K562 (cell line): ENCODE results near the gene GNAL. TPM values are rescaled to one million over a fixed set of nuclear protein-coding genes. Genes with fewer than 3 reads are reported as not detected.
A peak's percentile ranks its signal among the peaks of the same experiment; 100 is the strongest.

Source experiments
- DACH1 ChIP-seq: fragments of 450-650 bp; IDR thresholded peaks from 2 replicates; pipeline ENCODE4 v1.6.1; 2018; ENCODE audit not compliant: partially characterized antibody
- GTF2E2 ChIP-seq: fragments of 200-800 bp; sonication (Bioruptor generic); IDR thresholded peaks from 2 replicates; pipeline ENCODE4 v1.6.1; 2016; ENCODE audit warnings: missing genetic modification characterization, missing compliant biosample characterization
- MAFK ChIP-seq: IDR thresholded peaks from 2 replicates; pipeline ENCODE4 v1.6.1; 2011; ENCODE audit warnings: low read length, improper control_type of control experiment
- PCBP2 ChIP-seq: fragments of 200-400 bp; formaldehyde crosslinking; IDR thresholded peaks from 2 replicates; pipeline ENCODE4 v1.6.1; 2018; ENCODE audit warnings: low read length, low read depth, mild to moderate bottlenecking, moderate library complexity; ENCODE audit not compliant: poor library complexity, severe bottlenecking
- POLR2AphosphoS2 ChIP-seq: IDR thresholded peaks from 2 replicates; pipeline ENCODE4 v1.6.1; 2012; ENCODE audit warnings: low read length, improper control_type of control experiment
- POLR2G ChIP-seq: fragments of 200-400 bp; formaldehyde crosslinking; IDR thresholded peaks from 2 replicates; pipeline ENCODE4 v1.6.1; 2017; ENCODE audit warnings: low read depth, mild to moderate bottlenecking, antibody characterized with exemption, low read length, moderate library complexity
- SIX5 ChIP-seq, 2 experiments: IDR thresholded peaks; 2 replicates each; pipeline ENCODE4 v1.6.1; 2011; ENCODE audit warnings: low read length in 2 of 2, borderline replicate concordance in 1 of 2, low read depth in 1 of 2, mild to moderate bottlenecking in 1 of 2, moderate library complexity in 1 of 2; ENCODE audit not compliant: insufficient read depth in 1 of 2
- SREBF1 ChIP-seq: fragments of 150-350 bp; IDR thresholded peaks from 2 replicates; pipeline ENCODE4 v1.6.1; 2014; ENCODE audit warnings: antibody characterized with exemption, low read depth, low read length, borderline replicate concordance
- SREBF2 ChIP-seq: sonication (generic); formaldehyde crosslinking; IDR thresholded peaks from 2 replicates; pipeline ENCODE4 v1.4.0; 2020; ENCODE audit warnings: mild to moderate bottlenecking, missing genetic modification reagents
- ZC3H11A ChIP-seq: IDR thresholded peaks from 2 replicates; pipeline ENCODE4 v1.6.1; 2012; ENCODE audit warnings: low read depth, low read length, improper control_type of control experiment
- ZEB2 ChIP-seq: fragments of 450-650 bp; IDR thresholded peaks from 2 replicates; pipeline ENCODE4 v1.6.1; 2016
- ZNF561 ChIP-seq: fragments of 450-650 bp; formaldehyde crosslinking; conservative IDR thresholded peaks from 2 replicates; pipeline ENCODE4 v1.4.0; 2020; ENCODE audit warnings: mild to moderate bottlenecking, moderate library complexity
- ZNF589 ChIP-seq: fragments of 200-800 bp; sonication (Bioruptor generic); IDR thresholded peaks from 2 replicates; pipeline ENCODE4 v1.6.1; 2016; ENCODE audit warnings: low read depth, missing genetic modification characterization, missing compliant biosample characterization
- ZNF695 ChIP-seq: fragments of 450-650 bp; formaldehyde crosslinking; IDR thresholded peaks from 2 replicates; pipeline ENCODE4 v1.4.0; 2020; ENCODE audit warnings: mild to moderate bottlenecking, moderate library complexity
- ZNF764 ChIP-seq: fragments of 250-450 bp; sonication (Bioruptor Pico); IDR thresholded peaks from 2 replicates; pipeline ENCODE4 v1.4.0; 2020; ENCODE audit warnings: low read depth, mild to moderate bottlenecking, moderate library complexity
- polyA plus RNA-seq, 8 experiments: library from polyadenylated mRNA; depleted of rRNA in 4 of 8; stranded (reverse) in 5 of 8; unstranded in 3 of 8; fragments of >200 nt; fragmentation: Nextera tagmentation in 2 of 8; fragmentation: Illumina TruSeq in 1 of 8; extraction: Ambion mirVana in 2 of 8; extraction: Trizol in 1 of 8; gene quantifications; 2 replicates each; pipeline versions ENCODE4 v1.2.1 to v1.2.3, GENCODE V29; 2011 to 2014; ENCODE audit warnings: inconsistent platforms in 1 of 8, missing spikeins in 1 of 8
- total RNA-seq, 7 experiments: library from RNA; depleted of rRNA in 6 of 7; stranded (reverse); fragments of >200 nt in 6 of 7; fragmentation: Illumina TruSeq in 2 of 7; extraction: Trizol in 2 of 7; gene quantifications; 2 replicates each; pipeline versions ENCODE4 v1.2.1 to v1.2.3, GENCODE V29; 2011 to 2021; ENCODE audit warnings: low replicate concordance in 1 of 7
- TF ChIP-seq, protein P1 (sequence below), 3 experiments: fragments of 200-800 bp in 1 of 3; sonication (Bioruptor generic) in 1 of 3; sonication (generic) in 1 of 3; formaldehyde crosslinking in 1 of 3; IDR thresholded peaks; 2 replicates each; pipeline versions ENCODE4 v1.6.1 to v1.8.0; 2016 to 2022; ENCODE audit warnings: mild to moderate bottlenecking in 2 of 3, missing compliant biosample characterization in 2 of 3, missing genetic modification characterization in 2 of 3, missing genetic modification reagents in 1 of 3
- TF ChIP-seq, protein P2 (sequence below): fragments of 250-450 bp; sonication (Bioruptor Pico); IDR thresholded peaks from 2 replicates; pipeline ENCODE4 v1.8.0; 2022; ENCODE audit warnings: moderate library complexity, mild to moderate bottlenecking, inconsistent platforms
- TF ChIP-seq, protein P3 (sequence below), 2 experiments: IDR thresholded peaks; 2 replicates each; pipeline ENCODE4 v1.6.1; 2011; ENCODE audit warnings: borderline replicate concordance in 1 of 2, control low read depth in 1 of 2, low read depth in 1 of 2, low read length in 1 of 2, mild to moderate bottlenecking in 1 of 2, mixed read lengths in 1 of 2, moderate library complexity in 1 of 2; ENCODE audit not compliant: insufficient read depth in 1 of 2, insufficient read length in 1 of 2, poor library complexity in 1 of 2, severe bottlenecking in 1 of 2; ENCODE audit errors: extremely low read depth in 1 of 2
- TF ChIP-seq, protein P4 (sequence below): sonication (generic); formaldehyde crosslinking; IDR thresholded peaks from 2 replicates; pipeline ENCODE4 v1.8.0; 2023; ENCODE audit warnings: mild to moderate bottlenecking, missing genetic modification reagents

GNAL gene
- total and polyA plus RNA-seq, 9 of the 15 experiments (the other 6 are each of a cell fraction or from before 2014, with no cell fraction given), result under 0.01 to 0.10 (median 0.01) TPM; not detected in 5

DNA sequence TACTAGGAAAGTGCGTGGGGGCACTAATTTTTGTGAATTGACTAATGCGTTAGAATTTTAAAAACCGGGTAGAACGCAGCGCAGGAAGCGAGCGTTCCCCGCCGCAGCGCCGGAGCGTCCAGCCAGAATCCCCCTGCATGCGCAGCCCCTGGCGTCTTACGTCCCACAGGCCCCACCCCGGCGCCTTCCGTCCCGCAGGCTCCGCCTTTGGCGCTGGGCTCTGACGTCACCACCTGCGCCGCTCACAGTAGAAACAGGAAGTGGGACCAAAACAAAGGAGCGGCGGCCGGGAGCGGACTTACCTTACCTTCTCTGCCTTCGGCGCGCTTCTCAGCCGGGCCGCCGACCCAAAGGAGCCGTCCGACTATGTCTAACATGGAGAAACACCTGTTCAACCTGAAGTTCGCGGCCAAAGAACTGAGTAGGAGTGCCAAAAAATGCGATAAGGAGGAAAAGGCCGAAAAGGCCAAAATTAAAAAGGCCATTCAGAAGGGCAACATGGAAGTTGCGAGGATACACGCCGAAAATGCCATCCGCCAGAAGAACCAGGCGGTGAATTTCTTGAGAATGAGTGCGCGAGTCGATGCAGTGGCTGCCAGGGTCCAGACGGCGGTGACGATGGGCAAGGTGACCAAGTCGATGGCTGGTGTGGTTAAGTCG, 162.2 kb downstream of the GNAL start, which contains the start of gene CHMP1B (continued):
- TF ChIP-seq, protein P1, sequence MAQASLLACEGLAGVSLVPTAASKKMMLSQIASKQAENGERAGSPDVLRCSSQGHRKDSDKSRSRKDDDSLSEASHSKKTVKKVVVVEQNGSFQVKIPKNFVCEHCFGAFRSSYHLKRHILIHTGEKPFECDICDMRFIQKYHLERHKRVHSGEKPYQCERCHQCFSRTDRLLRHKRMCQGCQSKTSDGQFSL (CRISPR knock-in tag; IDR thresholded peaks at IDR 0.05), result no peak
- TF ChIP-seq, protein P1 (tag; IDR thresholded peaks at IDR 0.05), result no peak
- TF ChIP-seq GTF2E2 (tag), result no peak
- no peak for TF ChIP-seq ZEB2
- peak; percentile 19 to 33; a peak in 2 of 4 replicates for TF ChIP-seq SIX5 (IDR thresholded peaks at IDR 0.05; ENCODE audit: borderline replicate concordance in 1 of 2, insufficient read depth in 1 of 2, low read depth in 1 of 2, low read length in 2 of 2)
- no peak for TF ChIP-seq ZNF764 (CRISPR knock-in tag)
- no peak for TF ChIP-seq ZNF561 (CRISPR knock-in tag)
- TF ChIP-seq, protein P2, sequence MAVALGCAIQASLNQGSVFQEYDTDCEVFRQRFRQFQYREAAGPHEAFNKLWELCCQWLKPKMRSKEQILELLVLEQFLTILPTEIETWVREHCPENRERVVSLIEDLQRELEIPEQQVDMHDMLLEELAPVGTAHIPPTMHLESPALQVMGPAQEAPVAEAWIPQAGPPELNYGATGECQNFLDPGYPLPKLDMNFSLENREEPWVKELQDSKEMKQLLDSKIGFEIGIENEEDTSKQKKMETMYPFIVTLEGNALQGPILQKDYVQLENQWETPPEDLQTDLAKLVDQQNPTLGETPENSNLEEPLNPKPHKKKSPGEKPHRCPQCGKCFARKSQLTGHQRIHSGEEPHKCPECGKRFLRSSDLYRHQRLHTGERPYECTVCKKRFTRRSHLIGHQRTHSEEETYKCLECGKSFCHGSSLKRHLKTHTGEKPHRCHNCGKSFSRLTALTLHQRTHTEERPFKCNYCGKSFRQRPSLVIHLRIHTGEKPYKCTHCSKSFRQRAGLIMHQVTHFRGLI (CRISPR knock-in tag), result no peak
- TF ChIP-seq ZC3H11A, result no peak
- TF ChIP-seq ZNF589, result 0 out of 2 replicates have a peak, but pooled peaks have one; percentile 25
- TF ChIP-seq SREBF2 (CRISPR knock-in tag), result no peak
- TF ChIP-seq MAFK, result no peak
- peak; percentile 96 for TF ChIP-seq POLR2G
- TF ChIP-seq, protein P3, sequence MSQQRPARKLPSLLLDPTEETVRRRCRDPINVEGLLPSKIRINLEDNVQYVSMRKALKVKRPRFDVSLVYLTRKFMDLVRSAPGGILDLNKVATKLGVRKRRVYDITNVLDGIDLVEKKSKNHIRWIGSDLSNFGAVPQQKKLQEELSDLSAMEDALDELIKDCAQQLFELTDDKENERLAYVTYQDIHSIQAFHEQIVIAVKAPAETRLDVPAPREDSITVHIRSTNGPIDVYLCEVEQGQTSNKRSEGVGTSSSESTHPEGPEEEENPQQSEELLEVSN (IDR thresholded peaks at IDR 0.05; ENCODE audit: borderline replicate concordance in 1 of 2, extremely low read depth in 1 of 2, insufficient read depth in 1 of 2, insufficient read length in 1 of 2, low read depth in 1 of 2, low read length in 1 of 2, poor library complexity in 1 of 2, severe bottlenecking in 1 of 2), result peak; percentile 38 to 65
- TF ChIP-seq ZNF695, result no peak
- TF ChIP-seq SREBF1, result 0 out of 2 replicates have a peak, but pooled peaks have one; percentile 35
- TF ChIP-seq, protein P4, sequence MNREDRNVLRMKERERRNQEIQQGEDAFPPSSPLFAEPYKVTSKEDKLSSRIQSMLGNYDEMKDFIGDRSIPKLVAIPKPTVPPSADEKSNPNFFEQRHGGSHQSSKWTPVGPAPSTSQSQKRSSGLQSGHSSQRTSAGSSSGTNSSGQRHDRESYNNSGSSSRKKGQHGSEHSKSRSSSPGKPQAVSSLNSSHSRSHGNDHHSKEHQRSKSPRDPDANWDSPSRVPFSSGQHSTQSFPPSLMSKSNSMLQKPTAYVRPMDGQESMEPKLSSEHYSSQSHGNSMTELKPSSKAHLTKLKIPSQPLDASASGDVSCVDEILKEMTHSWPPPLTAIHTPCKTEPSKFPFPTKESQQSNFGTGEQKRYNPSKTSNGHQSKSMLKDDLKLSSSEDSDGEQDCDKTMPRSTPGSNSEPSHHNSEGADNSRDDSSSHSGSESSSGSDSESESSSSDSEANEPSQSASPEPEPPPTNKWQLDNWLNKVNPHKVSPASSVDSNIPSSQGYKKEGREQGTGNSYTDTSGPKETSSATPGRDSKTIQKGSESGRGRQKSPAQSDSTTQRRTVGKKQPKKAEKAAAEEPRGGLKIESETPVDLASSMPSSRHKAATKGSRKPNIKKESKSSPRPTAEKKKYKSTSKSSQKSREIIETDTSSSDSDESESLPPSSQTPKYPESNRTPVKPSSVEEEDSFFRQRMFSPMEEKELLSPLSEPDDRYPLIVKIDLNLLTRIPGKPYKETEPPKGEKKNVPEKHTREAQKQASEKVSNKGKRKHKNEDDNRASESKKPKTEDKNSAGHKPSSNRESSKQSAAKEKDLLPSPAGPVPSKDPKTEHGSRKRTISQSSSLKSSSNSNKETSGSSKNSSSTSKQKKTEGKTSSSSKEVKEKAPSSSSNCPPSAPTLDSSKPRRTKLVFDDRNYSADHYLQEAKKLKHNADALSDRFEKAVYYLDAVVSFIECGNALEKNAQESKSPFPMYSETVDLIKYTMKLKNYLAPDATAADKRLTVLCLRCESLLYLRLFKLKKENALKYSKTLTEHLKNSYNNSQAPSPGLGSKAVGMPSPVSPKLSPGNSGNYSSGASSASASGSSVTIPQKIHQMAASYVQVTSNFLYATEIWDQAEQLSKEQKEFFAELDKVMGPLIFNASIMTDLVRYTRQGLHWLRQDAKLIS (CRISPR knock-in tag), result peak; percentile 91
- no peak for TF ChIP-seq DACH1
- no peak for TF ChIP-seq POLR2AphosphoS2
- no peak for TF ChIP-seq PCBP2
